Caco-2 (cell line): ENCODE measurements around the gene SH3D19. TPM values are rescaled to one million over a fixed set of nuclear protein-coding genes. Genes with fewer than 3 reads are reported as not detected.

Experiments
- BruUV-seq: library from RNA; stranded (reverse); fragments of 400-500 nt; replicated peaks from 2 replicates; lab custom pipeline; 2021; lab: Mats Ljungman, UMichigan
- CTCF ChIA-PET: fragments of 300-600 bp; sonication (Branson Sonifier 250); formaldehyde crosslinking; loops from one replicate; lab custom pipeline; 2022; ENCODE audit warnings: antibody characterized with exemption; lab: Charles Lee
- POLR2A ChIA-PET: fragments of 300-600 bp; sonication (Branson Sonifier 250); formaldehyde crosslinking; loops from one replicate; lab custom pipeline; 2022; ENCODE audit warnings: antibody characterized with exemption; lab: Charles Lee
- DNase-seq, 2 experiments: peaks; one replicate each; pipeline versions ENCODE4 v3.0.0 to v3.0.0-alpha.2; 2020 to 2022
- H3K27me3 ChIP-seq: replicated peaks from 2 replicates; pipeline ENCODE4 v1.6.0; 2011; ENCODE audit warnings: low read length; ENCODE audit not compliant: control insufficient read depth, insufficient read depth
- H3K36me3 ChIP-seq: 2 replicates; pipeline ENCODE4 v1.5.1; 2011; ENCODE audit warnings: low read length; ENCODE audit not compliant: control insufficient read depth, insufficient read depth
- H3K4me1 ChIP-seq: fragments of 250-450 bp; sonication (Bioruptor Pico); 2 replicates; pipeline ENCODE4 v1.5.1; 2020; ENCODE audit warnings: mild to moderate bottlenecking
- H3K4me3 ChIP-seq: 2 replicates; pipeline ENCODE4 v1.5.1; 2011; ENCODE audit warnings: low read depth, mild to moderate bottlenecking, control low read depth, low read length
- H3K9me3 ChIP-seq: fragments of 250-450 bp; sonication (Bioruptor Pico); 2 replicates; pipeline ENCODE4 v1.5.1; 2020; ENCODE audit warnings: mild to moderate bottlenecking, moderate library complexity
- H3K27ac Mint-ChIP-seq: one replicate; pipeline ENCODE4 v1.8.0; 2022; ENCODE audit warnings: mixed read lengths; ENCODE audit not compliant: unreplicated experiment
- H3K27me3 Mint-ChIP-seq: one replicate; pipeline ENCODE4 v1.8.0; 2022; ENCODE audit warnings: mixed read lengths; ENCODE audit not compliant: insufficient read depth, unreplicated experiment
- H3K36me3 Mint-ChIP-seq: one replicate; pipeline ENCODE4 v1.8.0; 2022; ENCODE audit warnings: mild to moderate bottlenecking, mixed read lengths; ENCODE audit not compliant: insufficient read depth, unreplicated experiment
- H3K4me1 Mint-ChIP-seq: one replicate; pipeline ENCODE4 v1.8.0; 2022; ENCODE audit warnings: low read depth, mixed read lengths; ENCODE audit not compliant: unreplicated experiment
- H3K4me3 Mint-ChIP-seq: one replicate; pipeline ENCODE4 v1.8.0; 2022; ENCODE audit warnings: mild to moderate bottlenecking, moderate library complexity, mixed read lengths; ENCODE audit not compliant: unreplicated experiment
- H3K9me3 Mint-ChIP-seq: one replicate; pipeline ENCODE4 v1.8.0; 2022; ENCODE audit warnings: mixed read lengths; ENCODE audit not compliant: unreplicated experiment
- CTCF ChIP-seq, 2 experiments: fragments of 200-600 bp in 1 of 2; IDR thresholded peaks; 1 replicate in 1 of 2; 2 replicates in 1 of 2; pipeline versions ENCODE4 v1.5.1 to v1.8.0; 2011 to 2022; ENCODE audit warnings: antibody characterized with exemption in 1 of 2, control low read depth in 1 of 2, inconsistent platforms in 1 of 2, low read depth in 1 of 2, low read length in 1 of 2, mild to moderate bottlenecking in 1 of 2, moderate library complexity in 1 of 2; ENCODE audit not compliant: insufficient read depth in 1 of 2, severe bottlenecking in 1 of 2, unreplicated experiment in 1 of 2
- intact Hi-C: fragments of 100-400 bp; cut with micrococcal nuclease; formaldehyde crosslinking; loops from one replicate; pipeline ENCODE4 v1.10.0; 2022; ENCODE audit not compliant: unreplicated experiment
- total RNA-seq: library from RNA; stranded (reverse); gene quantifications from 2 replicates; pipeline ENCODE4 v1.2.3, GENCODE V29; 2022

SH3D19 gene
- total RNA-seq, 1 experiment from 2014 or later = 57.8 TPM

GRCh38 chr4:151144329-151145072, 180.9 kb downstream of the SH3D19 start:
- Mint-ChIP-seq H3K27ac (no peak overlapping the region), H3K27me3 (no peaks in the 10 kb centered on the region), H3K4me3 (no peak overlapping the region), H3K36me3 (peaks cover 35% of the 10 kb centered on the region), H3K4me1 (no peaks in the 10 kb centered on the region), H3K9me3 (no peaks in the 10 kb centered on the region)
- TF ChIP-seq CTCF (IDR thresholded peaks at IDR 0.05; ENCODE audit: insufficient read depth in 1 of 2, low read depth in 1 of 2, low read length in 1 of 2, severe bottlenecking in 1 of 2, unreplicated experiment in 1 of 2) = no peak
- intact Hi-C loops = no loop called here
- Histone ChIP-seq H3K4me1 (no peaks in the 10 kb centered on the region), H3K4me3 (no peak overlapping the region), H3K27me3 (no peaks in the 10 kb centered on the region), H3K36me3 (no peaks in the 10 kb centered on the region; the same call in 1 of the 2 replicates), H3K9me3 (no peaks in the 10 kb centered on the region)
- ChIA-PET POLR2A (no interaction called here), CTCF (no interaction called here)
- no TSS peak for BruUV-seq
- DNase-seq = no peak

GRCh38 chr4:151143811-151144210, 181.6 kb downstream of the SH3D19 start:
- Histone ChIP-seq H3K4me3 (no peak overlapping the region), H3K9me3 (no peaks in the 10 kb centered on the region), H3K27me3 (no peaks in the 10 kb centered on the region), H3K4me1 (no peaks in the 10 kb centered on the region), H3K36me3 (no peaks in the 10 kb centered on the region; the same call in 1 of the 2 replicates)
- no TSS peak for BruUV-seq
- Mint-ChIP-seq H3K4me1 (no peaks in the 10 kb centered on the region), H3K36me3 (peaks cover 37% of the 10 kb centered on the region), H3K27ac (no peak overlapping the region), H3K27me3 (no peaks in the 10 kb centered on the region), H3K9me3 (no peaks in the 10 kb centered on the region), H3K4me3 (no peak overlapping the region)
- DNase-seq = no peak
- intact Hi-C loops = no loop called here
- ChIA-PET CTCF (no interaction called here), POLR2A (no interaction called here)
- no peak for TF ChIP-seq CTCF (IDR thresholded peaks at IDR 0.05; ENCODE audit: insufficient read depth in 1 of 2, low read depth in 1 of 2, low read length in 1 of 2, severe bottlenecking in 1 of 2, unreplicated experiment in 1 of 2)

GRCh38 chr4:151143162-151143561, 182.2 kb downstream of the SH3D19 start:
- H3K36me3 Mint-ChIP-seq = peaks cover 34% of the 10 kb centered on the region
- no peaks in the 10 kb centered on the region for H3K9me3 ChIP-seq
- H3K27me3 Mint-ChIP-seq = no peaks in the 10 kb centered on the region
- no peak overlapping the region for H3K4me3 Mint-ChIP-seq
- H3K4me1 Mint-ChIP-seq = no peaks in the 10 kb centered on the region
- H3K27me3 ChIP-seq = no peaks in the 10 kb centered on the region
- H3K36me3 ChIP-seq = no peaks in the 10 kb centered on the region; the same call in 1 of the 2 replicates
- no peak overlapping the region for H3K4me3 ChIP-seq
- intact Hi-C loops = no loop called here
- TF ChIP-seq CTCF (IDR thresholded peaks at IDR 0.05; ENCODE audit: insufficient read depth in 1 of 2, low read depth in 1 of 2, low read length in 1 of 2, severe bottlenecking in 1 of 2, unreplicated experiment in 1 of 2) = no peak
- no TSS peak for BruUV-seq
- no peaks in the 10 kb centered on the region for H3K9me3 Mint-ChIP-seq
- CTCF ChIA-PET = interaction anchor here (0.7 kb wide), 1 partner anchor 389 kb away, joined by 3 read pairs; no protein-coding TSS in a partner anchor
- DNase-seq = no peak
- H3K4me1 ChIP-seq = no peaks in the 10 kb centered on the region
- POLR2A ChIA-PET = no interaction called here
- H3K27ac Mint-ChIP-seq = no peak overlapping the region
